ENCODE measurements around the gene SHB.
"Not testable (repeated sequence)": the region's sequence is repeated elsewhere in the genome, so short reads cannot be mapped to it uniquely, and the experiment has no call there.

DNA sequence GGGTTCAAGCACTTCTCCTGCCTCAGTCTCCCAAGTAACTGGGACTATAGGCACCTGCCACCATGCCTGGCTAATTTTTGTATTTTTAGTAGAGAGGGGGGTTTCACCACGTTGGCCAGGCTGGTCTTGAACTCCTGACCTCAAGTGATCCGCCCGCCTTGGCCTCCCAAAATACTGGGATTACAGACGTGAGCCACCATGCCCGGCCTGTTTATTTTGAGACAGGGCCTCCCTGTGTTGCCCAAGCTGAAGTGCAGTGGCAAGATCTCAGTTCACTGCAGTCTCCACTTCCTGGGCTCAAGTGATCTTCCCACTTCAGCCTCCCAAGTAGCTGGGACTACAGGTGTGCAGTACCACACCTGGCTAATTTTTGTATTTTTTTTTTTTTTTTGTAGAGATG, 159.2 kb downstream of the SHB start:
- TF ChIP-seq, protein P1, sequence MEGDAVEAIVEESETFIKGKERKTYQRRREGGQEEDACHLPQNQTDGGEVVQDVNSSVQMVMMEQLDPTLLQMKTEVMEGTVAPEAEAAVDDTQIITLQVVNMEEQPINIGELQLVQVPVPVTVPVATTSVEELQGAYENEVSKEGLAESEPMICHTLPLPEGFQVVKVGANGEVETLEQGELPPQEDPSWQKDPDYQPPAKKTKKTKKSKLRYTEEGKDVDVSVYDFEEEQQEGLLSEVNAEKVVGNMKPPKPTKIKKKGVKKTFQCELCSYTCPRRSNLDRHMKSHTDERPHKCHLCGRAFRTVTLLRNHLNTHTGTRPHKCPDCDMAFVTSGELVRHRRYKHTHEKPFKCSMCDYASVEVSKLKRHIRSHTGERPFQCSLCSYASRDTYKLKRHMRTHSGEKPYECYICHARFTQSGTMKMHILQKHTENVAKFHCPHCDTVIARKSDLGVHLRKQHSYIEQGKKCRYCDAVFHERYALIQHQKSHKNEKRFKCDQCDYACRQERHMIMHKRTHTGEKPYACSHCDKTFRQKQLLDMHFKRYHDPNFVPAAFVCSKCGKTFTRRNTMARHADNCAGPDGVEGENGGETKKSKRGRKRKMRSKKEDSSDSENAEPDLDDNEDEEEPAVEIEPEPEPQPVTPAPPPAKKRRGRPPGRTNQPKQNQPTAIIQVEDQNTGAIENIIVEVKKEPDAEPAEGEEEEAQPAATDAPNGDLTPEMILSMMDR (IDR thresholded peaks at IDR 0.05; ENCODE audit: insufficient read depth, low read length, poor library complexity, severe bottlenecking): not testable (repeated sequence)
- not testable (repeated sequence) for TF ChIP-seq EZH2phosphoT487 (conservative IDR thresholded peaks at IDR 0.05; ENCODE audit: low read length)
